GM12892 (cell line): ENCODE results near the gene SYNGR2.

Experiments used
- POLR2A ChIP-seq: IDR thresholded peaks from 2 replicates; pipeline ENCODE4 v1.6.1; 2011; ENCODE audit warnings: low read depth, low read length, control low read depth
- TAF1 ChIP-seq: IDR thresholded peaks from 2 replicates; pipeline ENCODE4 v1.6.1; 2011; ENCODE audit warnings: low read depth, mild to moderate bottlenecking, control low read depth, low read length, borderline replicate concordance

DNA sequence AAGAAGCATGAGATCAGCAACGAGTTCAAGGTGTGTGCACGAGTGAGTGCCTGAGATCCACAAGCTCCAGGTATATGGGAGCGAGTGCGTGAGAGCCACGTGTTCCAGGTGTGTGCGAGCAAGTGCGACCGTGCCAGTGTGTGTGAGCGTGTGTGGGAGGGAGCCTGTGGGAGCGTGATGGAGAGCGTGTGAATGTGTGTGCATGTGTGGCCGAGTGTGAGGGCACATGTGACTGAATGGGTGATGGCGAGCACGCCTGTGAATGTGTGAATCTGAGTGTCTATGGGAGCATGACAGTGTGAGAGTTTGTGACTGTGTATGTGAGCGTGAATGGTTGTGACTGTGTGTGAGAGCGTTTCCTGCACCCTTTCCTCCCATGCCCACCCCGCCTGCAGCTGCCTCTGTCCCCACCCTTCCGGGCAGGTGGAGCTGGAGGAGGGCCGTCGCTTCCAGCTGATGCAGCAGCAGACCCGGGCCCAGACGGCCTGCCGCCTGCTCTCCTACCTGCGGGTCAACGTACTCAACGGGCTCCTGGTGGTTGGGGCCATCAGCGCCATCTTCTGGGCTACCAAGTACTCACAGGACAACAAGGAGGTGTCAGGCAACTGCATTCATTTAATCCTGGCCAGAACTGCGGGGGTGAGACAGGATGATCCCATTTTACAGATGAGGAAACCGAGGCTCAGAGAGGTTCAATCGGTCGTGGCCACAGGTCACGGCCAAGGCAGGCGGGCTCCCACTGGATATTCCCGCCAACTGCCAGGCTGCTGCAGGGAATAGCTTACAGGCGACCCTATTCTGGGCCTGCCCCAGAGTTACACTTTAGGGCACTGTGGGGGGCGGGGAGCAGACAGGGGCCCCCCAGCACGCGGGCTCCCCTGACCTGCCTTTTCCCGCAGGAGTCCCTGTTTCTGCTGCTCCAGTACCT lies 34.1 kb upstream of the SYNGR2 start:
- TF ChIP-seq POLR2A = peak; percentile 25; the same call in 1 of the 2 replicates
- TF ChIP-seq TAF1 = no peak
